Activated naive CD4-positive, alpha-beta T cell treated with anti-CD3 and anti-CD28 coated beads for 36 hours (primary cell): ENCODE results near the gene TFPI. TPM values are rescaled to one million over a fixed set of nuclear protein-coding genes. Genes with fewer than 3 reads are reported as not detected.

Experiments used
- CTCF ChIA-PET: fragments of 350-600 bp; sonication (Branson Sonifier 250); formaldehyde crosslinking; loops from one replicate; lab custom pipeline; 2021; ENCODE audit warnings: antibody characterized with exemption; lab: Charles Lee
- DNase-seq: peaks from one replicate; pipeline ENCODE4 v3.0.0-alpha.2; 2020
- H3K27ac Mint-ChIP-seq: one replicate; pipeline ENCODE4 v1.8.0; 2021; ENCODE audit warnings: mild to moderate bottlenecking, mixed read lengths
- H3K27me3 Mint-ChIP-seq: one replicate; pipeline ENCODE4 v1.8.0; 2021; ENCODE audit warnings: low read depth, mixed read lengths
- H3K36me3 Mint-ChIP-seq: one replicate; pipeline ENCODE4 v1.8.0; 2021; ENCODE audit warnings: low read depth, mixed read lengths
- H3K4me1 Mint-ChIP-seq: one replicate; pipeline ENCODE4 v1.8.0; 2021; ENCODE audit warnings: low read depth, mixed read lengths
- H3K4me3 Mint-ChIP-seq: one replicate; pipeline ENCODE4 v1.8.0; 2021; ENCODE audit warnings: mild to moderate bottlenecking, moderate library complexity, mixed read lengths
- H3K9me3 Mint-ChIP-seq: one replicate; pipeline ENCODE4 v1.8.0; 2021; ENCODE audit warnings: mixed read lengths
- intact Hi-C: fragments of 100-400 bp; cut with micrococcal nuclease; formaldehyde crosslinking; loops from one replicate; pipeline ENCODE4 v1.15.1; 2023
- total RNA-seq, 2 experiments: library from RNA; stranded (reverse); gene quantifications; one replicate each; pipeline ENCODE4 v1.2.3, GENCODE V29; 2021

The TFPI gene
- total RNA-seq, 2 experiments from 2014 or later: not detected

- no peaks in the 10 kb centered on the region for H3K36me3 Mint-ChIP-seq
These were observed 115.8 kb downstream of the TFPI start for GRCh38 chr2:187438455-187438854.

GRCh38 chr2:187435756-187436155 is 118.5 kb downstream of the TFPI start:
- Mint-ChIP-seq H3K36me3 (no peaks in the 10 kb centered on the region), H3K4me1 (no peaks in the 10 kb centered on the region), H3K27ac (no peak overlapping the region), H3K27me3 (no peaks in the 10 kb centered on the region), H3K4me3 (no peak overlapping the region), H3K9me3 (no peaks in the 10 kb centered on the region)
- intact Hi-C loops: no loop called here
- DNase-seq: no peak
- CTCF ChIA-PET: no interaction called here

More at GRCh38 chr2:187438455-187438854, 115.8 kb downstream of the TFPI start:
- intact Hi-C loops: no loop called here
- DNase-seq: no peak
- Mint-ChIP-seq H3K4me1 (no peaks in the 10 kb centered on the region), H3K27ac (no peak overlapping the region), H3K4me3 (no peak overlapping the region), H3K9me3 (no peaks in the 10 kb centered on the region), H3K27me3 (no peaks in the 10 kb centered on the region)
- CTCF ChIA-PET: no interaction called here

GRCh38 chr2:187435078-187435477 is 119.2 kb downstream of the TFPI start:
- no peak overlapping the region for H3K4me3 Mint-ChIP-seq
- no peak overlapping the region for H3K27ac Mint-ChIP-seq
- CTCF ChIA-PET: interaction anchor here (0.9 kb wide), 1 partner anchor 17 kb away, joined by 4 read pairs; no protein-coding TSS in a partner anchor
- DNase-seq: no peak
- no peaks in the 10 kb centered on the region for H3K36me3 Mint-ChIP-seq
- no peaks in the 10 kb centered on the region for H3K27me3 Mint-ChIP-seq
- no peaks in the 10 kb centered on the region for H3K9me3 Mint-ChIP-seq
- intact Hi-C loops: no loop called here
- H3K4me1 Mint-ChIP-seq: no peaks in the 10 kb centered on the region

GRCh38 chr2:187434342-187434785 is 119.9 kb downstream of the TFPI start:
- intact Hi-C loops: no loop called here
- no peak for DNase-seq
- Mint-ChIP-seq H3K4me3 (no peak overlapping the region), H3K4me1 (no peaks in the 10 kb centered on the region), H3K36me3 (no peaks in the 10 kb centered on the region), H3K27me3 (no peaks in the 10 kb centered on the region), H3K27ac (no peak overlapping the region), H3K9me3 (no peaks in the 10 kb centered on the region)
- CTCF ChIA-PET: interaction anchor here (0.9 kb wide), 1 partner anchor 17 kb away, joined by 4 read pairs; no protein-coding TSS in a partner anchor

- CTCF ChIA-PET: no interaction called here
- H3K9me3 Mint-ChIP-seq: no peaks in the 10 kb centered on the region
- DNase-seq: no peak
- no peak overlapping the region for H3K27ac Mint-ChIP-seq
- no peaks in the 10 kb centered on the region for H3K36me3 Mint-ChIP-seq
- H3K4me1 Mint-ChIP-seq: no peaks in the 10 kb centered on the region
- intact Hi-C loops: no loop called here
- H3K27me3 Mint-ChIP-seq: peaks cover 2% of the 10 kb centered on the region
- H3K4me3 Mint-ChIP-seq: no peak overlapping the region
These were observed 122.3 kb downstream of the TFPI start for GRCh38 chr2:187431911-187432310.

- intact Hi-C loops: no loop called here
- Mint-ChIP-seq H3K9me3 (no peaks in the 10 kb centered on the region), H3K36me3 (no peaks in the 10 kb centered on the region), H3K4me1 (no peaks in the 10 kb centered on the region), H3K4me3 (no peak overlapping the region), H3K27me3 (peaks cover 2% of the 10 kb centered on the region), H3K27ac (no peak overlapping the region)
- no peak for DNase-seq
- CTCF ChIA-PET: no interaction called here
These were observed 124.2 kb downstream of the TFPI start for GRCh38 chr2:187429989-187430388.

- Mint-ChIP-seq H3K36me3 (no peaks in the 10 kb centered on the region), H3K9me3 (no peaks in the 10 kb centered on the region)
- CTCF ChIA-PET: interaction anchor here (1.4 kb wide), 1 partner anchor 24 kb away, joined by 3 read pairs; the partner anchor contains the start of gene CALCRL
These were observed 130.1 kb downstream of the TFPI start for GRCh38 chr2:187424146-187424545.

GRCh38 chr2:187422282-187422681 is 132.0 kb downstream of the TFPI start:
- Mint-ChIP-seq H3K36me3 (no peaks in the 10 kb centered on the region), H3K9me3 (no peaks in the 10 kb centered on the region), H3K27me3 (no peaks in the 10 kb centered on the region), H3K27ac (no peak overlapping the region), H3K4me3 (no peak overlapping the region), H3K4me1 (no peaks in the 10 kb centered on the region)
- intact Hi-C loops: no loop called here
- CTCF ChIA-PET: no interaction called here
- DNase-seq: no peak

More at GRCh38 chr2:187424146-187424545, 130.1 kb downstream of the TFPI start:
- Mint-ChIP-seq H3K4me1 (no peaks in the 10 kb centered on the region), H3K27ac (no peak overlapping the region), H3K4me3 (no peak overlapping the region), H3K27me3 (peaks cover 2% of the 10 kb centered on the region)
- no peak for DNase-seq
- intact Hi-C loops: no loop called here

- Mint-ChIP-seq H3K9me3 (no peaks in the 10 kb centered on the region), H3K4me3 (no peak overlapping the region), H3K4me1 (no peaks in the 10 kb centered on the region), H3K27me3 (no peaks in the 10 kb centered on the region), H3K27ac (no peak overlapping the region), H3K36me3 (no peaks in the 10 kb centered on the region)
- CTCF ChIA-PET: no interaction called here
- intact Hi-C loops: no loop called here
- DNase-seq: no peak
These were observed 132.7 kb downstream of the TFPI start for GRCh38 chr2:187421519-187421918.

- no peak overlapping the region for H3K27ac Mint-ChIP-seq
- no peaks in the 10 kb centered on the region for H3K27me3 Mint-ChIP-seq
- H3K9me3 Mint-ChIP-seq: no peaks in the 10 kb centered on the region
- intact Hi-C loops: no loop called here
- H3K4me1 Mint-ChIP-seq: no peaks in the 10 kb centered on the region
- no peak overlapping the region for H3K4me3 Mint-ChIP-seq
- DNase-seq: no peak
- CTCF ChIA-PET: no interaction called here
- no peaks in the 10 kb centered on the region for H3K36me3 Mint-ChIP-seq
These were observed 134.4 kb downstream of the TFPI start for GRCh38 chr2:187419808-187420207.

GRCh38 chr2:187415449-187415848 is 138.8 kb downstream of the TFPI start:
- CTCF ChIA-PET: no interaction called here
- H3K27me3 Mint-ChIP-seq: no peaks in the 10 kb centered on the region
- H3K4me1 Mint-ChIP-seq: no peaks in the 10 kb centered on the region
- H3K4me3 Mint-ChIP-seq: no peak overlapping the region
- no peak for DNase-seq
- H3K36me3 Mint-ChIP-seq: no peaks in the 10 kb centered on the region
- intact Hi-C loops: no loop called here
- H3K9me3 Mint-ChIP-seq: no peaks in the 10 kb centered on the region
- no peak overlapping the region for H3K27ac Mint-ChIP-seq
